Heart right ventricle (tissue), 16 donors: ENCODE results near the gene DTD1. TPM values are rescaled to one million over a fixed set of nuclear protein-coding genes. Genes with fewer than 3 reads are reported as not detected.

Source experiments
- ATAC-seq, 8 donors: fragments of 200-7000 bp; cut with Tn5 transposase; one replicate each; pipeline ENCODE4 v1.9.1; 2020; ENCODE audit warnings: mild to moderate bottlenecking in 8 of 8, moderate library complexity in 8 of 8, moderate number of reproducible peaks in 1 of 8
- DNase-seq, 2 donors: peaks; one replicate each; pipeline ENCODE4 v3.0.0-alpha.2; 2020
- H3K27ac ChIP-seq, 10 donors: fragments of 200-600 bp; sonication (generic) in 2 of 10; one replicate each; pipeline versions ENCODE4 v1.5.0 to v1.8.0; 2020 to 2022; ENCODE audit warnings: mild to moderate bottlenecking in 3 of 10
- H3K27me3 ChIP-seq, 7 donors: fragments of 200-600 bp; one replicate each; pipeline ENCODE4 v1.8.0; 2021 to 2022; ENCODE audit warnings: mild to moderate bottlenecking in 2 of 7
- H3K36me3 ChIP-seq, 9 donors: fragments of 200-600 bp; sonication (generic) in 1 of 9; one replicate each; pipeline versions ENCODE4 v1.5.0 to v1.8.0; 2020 to 2022; ENCODE audit warnings: mild to moderate bottlenecking in 2 of 9
- H3K4me1 ChIP-seq, 9 donors: fragments of 200-600 bp; sonication (generic) in 1 of 9; one replicate each; pipeline versions ENCODE4 v1.5.0 to v1.8.0; 2020 to 2022; ENCODE audit warnings: mild to moderate bottlenecking in 4 of 9
- H3K4me3 ChIP-seq, 10 donors: fragments of 200-600 bp; sonication (generic) in 2 of 10; one replicate each; pipeline versions ENCODE4 v1.5.0 to v1.8.0; 2020 to 2022; ENCODE audit warnings: mild to moderate bottlenecking in 7 of 10, moderate library complexity in 2 of 10
- H3K9me3 ChIP-seq, 11 donors: fragments of 200-600 bp in 10 of 11; sonication (generic) in 2 of 11; one replicate each; pipeline versions ENCODE4 v1.5.0 to v1.8.0; 2013 to 2022; ENCODE audit warnings: mild to moderate bottlenecking in 2 of 11, control low read depth in 1 of 11, moderate library complexity in 1 of 11
- CTCF ChIP-seq, 9 donors: fragments of 200-600 bp; sonication (generic) in 2 of 9; IDR thresholded peaks; one replicate each; pipeline versions ENCODE4 v1.5.0 to v1.8.0; 2021 to 2022; ENCODE audit warnings: antibody characterized with exemption in 9 of 9, mild to moderate bottlenecking in 5 of 9, moderate library complexity in 1 of 9
- WGBS, 2 donors: extraction: QIAGEN DNeasy Blood & Tissue Kit; methylation state at CpG; one replicate each; pipeline ENCODE4 v1.1.7; 2013; ENCODE audit warnings: inconsistent platforms in 1 of 2; 5-methylcytosine and 5-hydroxymethylcytosine counted together
- intact Hi-C, 10 donors: fragments of 100-400 bp; cut with DNase I; formaldehyde crosslinking; loops; one replicate each; pipeline versions ENCODE4 v1.11.1 to v1.14.2; 2022
- polyA plus RNA-seq, 2 donors: library from polyadenylated mRNA; stranded (reverse); fragments of 200-250 nt; gene quantifications; one replicate each; pipeline ENCODE4 v1.2.3, GENCODE V29; 2013
- total RNA-seq, 10 donors: library from RNA; stranded (reverse); fragmentation: NEBNext Ultra II Directional in 3 of 10; extraction: Animal tissue kit (Norgen Biotek cat#: 25700) in 3 of 10; gene quantifications; one replicate each; pipeline versions ENCODE4 v1.2.1 to v1.2.4, GENCODE V29; 2021 to 2023
- donor health status: Arrhythmogenic right ventricular cardiomyopathy.
- donor health status: ischemic (EF 13 %, LVEDD 7.1; RV severe dilation, severe dysfunction).
- donor health status: healthy with polysubstance abuse.
- donor health status: DM: no; HTN: yes; CAD: no.
- donor health status: DM: no; HTN: no; CAD: no.
- donor health status: ischemic (EF 25% LVEDD 6.9; RV normal size, moderate dysfunction).
- donor health status: ischemic (EF 25% LVEDD 5.7; RV mildly dilated, moderate dysfunction).
- donor health status: healthy.
- donor health status: DM: yes; HTN: yes; CAD: no.
- donor health status: Ischemic cardiomyopathy.
- donor health status: ischemic (EF 35%, LVEDD 5.7; RV mildly dilated, moderate dysfunction).
- donor health status: nonischemic (EF 11% LVEDD 7.7; RV severe dilation, severe dysfunction).
- donor health status: DM: yes; HTN: yes; CAD: no.
- donor health status: PGD.
- donor health status: ischemic (EF 29% LVEDD 5.4; RV normal size, mild dysfunction).
- donor health status: nonischemic (EF 23%, LVEDD 6.1; RV moderate dilation, normal function).

Gene DTD1
- total and polyA plus RNA-seq, 12 donors, result 5.2 to 31.9 (median 14.3) TPM

- ATAC-seq (no peak), DNase-seq (no peak)
- WGBS, 2 donors, result 70 to 74% methylated on average over 15 of the region's 15 CpGs
- Histone ChIP-seq H3K36me3 (no peaks in the 10 kb centered on the region), H3K4me3 (no peak overlapping the region), H3K9me3 (no peaks in the 10 kb centered on the region), H3K27ac (no peak overlapping the region), H3K4me1 (peaks cover 0 to 4% (median 0%) of the 10 kb centered on the region in 9 donors), H3K27me3 (no peaks in the 10 kb centered on the region)
- no peak for TF ChIP-seq CTCF (IDR thresholded peaks at IDR 0.05)
- intact Hi-C loops, result no loop called here
These were observed 81.6 kb downstream of the DTD1 start for GRCh38 chr20:18669241-18670019.

GRCh38 chr20:18671203-18671710 lies 83.4 kb downstream of the DTD1 start:
- Histone ChIP-seq H3K36me3 (no peaks in the 10 kb centered on the region), H3K27ac (no peak overlapping the region), H3K4me3 (no peak overlapping the region), H3K27me3 (no peaks in the 10 kb centered on the region), H3K4me1 (peaks cover 0 to 4% (median 0%) of the 10 kb centered on the region in 9 donors), H3K9me3 (no peaks in the 10 kb centered on the region)
- no peak for TF ChIP-seq CTCF (IDR thresholded peaks at IDR 0.05)
- ATAC-seq (no peak), DNase-seq (no peak)
- 80 to 81% methylated on average over 3 of the region's 3 CpGs for WGBS, 2 donors
- intact Hi-C loops, result no loop called here

- no peak for ATAC-seq
- intact Hi-C loops, result no loop called here
These were observed 85.0 kb downstream of the DTD1 start for GRCh38 chr20:18672834-18673233.

GRCh38 chr20:18676396-18676795 lies 88.5 kb downstream of the DTD1 start:
- ATAC-seq (no peak), DNase-seq (no peak)

More at GRCh38 chr20:18672834-18673233, 85.0 kb downstream of the DTD1 start:
- Histone ChIP-seq H3K4me3 (no peak overlapping the region), H3K36me3 (no peaks in the 10 kb centered on the region), H3K27me3 (no peaks in the 10 kb centered on the region), H3K9me3 (no peaks in the 10 kb centered on the region), H3K4me1 (no peaks in the 10 kb centered on the region), H3K27ac (no peak overlapping the region)
- TF ChIP-seq CTCF (IDR thresholded peaks at IDR 0.05), result no peak
- DNase-seq, result no peak
- 92 to 93% methylated on average over 9 of the region's 9 CpGs for WGBS, 2 donors

More at GRCh38 chr20:18676396-18676795, 88.5 kb downstream of the DTD1 start:
- no peaks in the 10 kb centered on the region for H3K9me3 ChIP-seq
- WGBS, 2 donors, result 83 to 88% methylated on average over 7 of the region's 7 CpGs
- H3K27ac ChIP-seq, result no peak overlapping the region
- no peak overlapping the region for H3K4me3 ChIP-seq
- no peak for TF ChIP-seq CTCF (IDR thresholded peaks at IDR 0.05)
- intact Hi-C loops, result no loop called here
- H3K36me3 ChIP-seq, result no peaks in the 10 kb centered on the region
- no peaks in the 10 kb centered on the region for H3K4me1 ChIP-seq
- no peaks in the 10 kb centered on the region for H3K27me3 ChIP-seq
